Mucosa of descending colon (tissue), 3 donors: ENCODE results near the gene CBR4. TPM values are rescaled to one million over a fixed set of nuclear protein-coding genes. Genes with fewer than 3 reads are reported as not detected.
"Not testable (repeated sequence)": the region's sequence is repeated elsewhere in the genome, so short reads cannot be mapped to it uniquely, and the experiment has no call there.

Source experiments
- ATAC-seq: fragments of 200-7000 bp; cut with Tn5 transposase; one replicate; pipeline ENCODE4 v1.9.1; 2020; ENCODE audit warnings: mild to moderate bottlenecking, moderate library complexity
- DNase-seq, 3 donors: peaks; one replicate each; pipeline ENCODE4 v3.0.0-alpha.2; 2020
- H3K36me3 ChIP-seq: fragments of 200-600 bp; one replicate; pipeline ENCODE4 v1.8.0; 2021; ENCODE audit warnings: low read depth, mild to moderate bottlenecking
- H3K4me1 ChIP-seq: fragments of 200-600 bp; one replicate; pipeline ENCODE4 v1.8.0; 2021; ENCODE audit warnings: low read depth, mild to moderate bottlenecking
- H3K4me3 ChIP-seq: fragments of 200-600 bp; one replicate; pipeline ENCODE4 v1.8.0; 2021; ENCODE audit warnings: mild to moderate bottlenecking
- H3K9me3 ChIP-seq: fragments of 200-600 bp; one replicate; pipeline ENCODE4 v1.8.0; 2021; ENCODE audit warnings: mild to moderate bottlenecking
- intact Hi-C, 2 donors: fragments of 100-400 bp; cut with DNase I in 1 of 2; cut with micrococcal nuclease in 1 of 2; formaldehyde crosslinking; loops; one replicate each; pipeline versions ENCODE4 v1.11.0 to v1.11.1; 2022; cut with DNase I, micrococcal nuclease
- total RNA-seq, 3 donors: library from RNA; stranded (reverse); fragmentation: NEBNext Ultra II Directional in 2 of 3; extraction: Animal tissue kit (Norgen Biotek cat#: 25700) in 2 of 3; gene quantifications; one replicate each; pipeline versions ENCODE4 v1.2.1 to v1.2.4, GENCODE V29; 2021 to 2023
- TF ChIP-seq, protein P1 (sequence below): fragments of 200-600 bp; IDR thresholded peaks from one replicate; pipeline ENCODE4 v1.8.0; 2022; ENCODE audit warnings: antibody characterized with exemption, mild to moderate bottlenecking
- donor health status: DM: no; HTN: no; CAD: no; lungs with moderate emphysema.
- donor health status: DM: no; HTN: no; CAD: no.
- donor health status: DM: no; HTN: yes; CAD: no.

The CBR4 gene
- total RNA-seq, 3 donors from 2014 or later, result 20.9 to 33.6 (median 30.2) TPM

DNA sequence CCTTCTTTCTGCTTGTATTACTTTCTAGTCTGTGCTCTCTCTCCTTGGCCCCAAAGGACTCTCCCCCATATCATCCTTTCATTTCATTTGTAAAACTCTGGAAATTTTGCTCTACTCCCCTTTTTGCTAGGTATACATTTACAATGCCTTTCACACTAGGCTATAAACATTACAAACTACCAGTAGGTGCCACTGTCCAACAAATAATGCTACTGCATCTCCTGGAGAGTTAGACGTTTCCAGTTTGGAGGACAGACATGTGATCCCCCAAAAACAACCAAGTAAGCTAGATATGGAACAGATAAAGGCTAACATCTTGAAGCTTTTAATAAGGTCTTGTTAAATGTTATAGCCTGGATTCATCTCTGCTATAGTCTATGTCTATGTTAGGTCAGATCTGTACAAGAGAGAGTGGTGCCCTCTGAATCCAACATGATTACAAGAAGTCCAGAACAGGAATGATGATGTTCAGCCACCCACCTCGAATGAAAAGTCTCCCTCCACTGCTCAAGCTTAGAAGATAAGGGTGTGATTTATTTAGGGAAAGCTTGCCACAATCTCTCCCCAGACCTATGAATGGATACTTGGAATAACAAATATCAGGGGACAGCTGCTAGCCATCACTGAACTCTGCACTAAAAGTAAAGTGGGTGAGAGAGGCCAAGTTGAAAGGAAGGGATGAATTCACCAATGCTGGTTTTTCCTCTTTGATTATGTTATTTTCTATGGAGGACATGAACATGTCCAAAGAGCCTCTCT lies 14.3 kb downstream of the CBR4 start:
- TF ChIP-seq, protein P1, sequence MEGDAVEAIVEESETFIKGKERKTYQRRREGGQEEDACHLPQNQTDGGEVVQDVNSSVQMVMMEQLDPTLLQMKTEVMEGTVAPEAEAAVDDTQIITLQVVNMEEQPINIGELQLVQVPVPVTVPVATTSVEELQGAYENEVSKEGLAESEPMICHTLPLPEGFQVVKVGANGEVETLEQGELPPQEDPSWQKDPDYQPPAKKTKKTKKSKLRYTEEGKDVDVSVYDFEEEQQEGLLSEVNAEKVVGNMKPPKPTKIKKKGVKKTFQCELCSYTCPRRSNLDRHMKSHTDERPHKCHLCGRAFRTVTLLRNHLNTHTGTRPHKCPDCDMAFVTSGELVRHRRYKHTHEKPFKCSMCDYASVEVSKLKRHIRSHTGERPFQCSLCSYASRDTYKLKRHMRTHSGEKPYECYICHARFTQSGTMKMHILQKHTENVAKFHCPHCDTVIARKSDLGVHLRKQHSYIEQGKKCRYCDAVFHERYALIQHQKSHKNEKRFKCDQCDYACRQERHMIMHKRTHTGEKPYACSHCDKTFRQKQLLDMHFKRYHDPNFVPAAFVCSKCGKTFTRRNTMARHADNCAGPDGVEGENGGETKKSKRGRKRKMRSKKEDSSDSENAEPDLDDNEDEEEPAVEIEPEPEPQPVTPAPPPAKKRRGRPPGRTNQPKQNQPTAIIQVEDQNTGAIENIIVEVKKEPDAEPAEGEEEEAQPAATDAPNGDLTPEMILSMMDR, result no peak
- no peaks in the 10 kb centered on the region for H3K36me3 ChIP-seq
- ATAC-seq, result no peak
- H3K4me1 ChIP-seq, result no peaks in the 10 kb centered on the region
- no peak overlapping the region for H3K4me3 ChIP-seq
- peak in 1 of 3 donors; percentile 29 for DNase-seq
- intact Hi-C loops, result no loop called here
- no peaks in the 10 kb centered on the region for H3K9me3 ChIP-seq

DNA sequence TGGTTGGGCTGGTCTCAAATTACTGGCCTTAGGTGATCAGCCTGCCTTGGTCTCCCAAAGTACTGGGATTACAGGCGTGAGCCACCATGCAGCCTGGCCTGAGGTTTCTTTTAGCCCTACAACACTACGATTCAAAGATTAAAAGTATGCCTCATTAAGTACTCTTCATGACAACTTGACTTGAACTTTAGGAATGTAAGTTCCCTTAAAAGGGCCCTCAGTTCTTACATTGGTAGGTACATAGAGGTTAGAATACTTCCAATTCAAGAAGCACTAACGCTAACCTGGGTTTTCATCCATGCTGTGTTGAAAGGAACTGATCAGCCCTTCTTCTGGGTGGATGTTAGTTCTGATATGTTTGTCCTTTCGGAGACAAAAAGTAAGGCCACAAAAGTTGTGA lies 15.1 kb downstream of the CBR4 start:
- H3K4me1 ChIP-seq, result no peaks in the 10 kb centered on the region
- H3K4me3 ChIP-seq, result no peak overlapping the region
- H3K9me3 ChIP-seq, result no peaks in the 10 kb centered on the region
- intact Hi-C loops, result no loop called here
- TF ChIP-seq, protein P1, result no peak
- no peak for DNase-seq
- H3K36me3 ChIP-seq, result no peaks in the 10 kb centered on the region
- ATAC-seq, result no peak

DNA sequence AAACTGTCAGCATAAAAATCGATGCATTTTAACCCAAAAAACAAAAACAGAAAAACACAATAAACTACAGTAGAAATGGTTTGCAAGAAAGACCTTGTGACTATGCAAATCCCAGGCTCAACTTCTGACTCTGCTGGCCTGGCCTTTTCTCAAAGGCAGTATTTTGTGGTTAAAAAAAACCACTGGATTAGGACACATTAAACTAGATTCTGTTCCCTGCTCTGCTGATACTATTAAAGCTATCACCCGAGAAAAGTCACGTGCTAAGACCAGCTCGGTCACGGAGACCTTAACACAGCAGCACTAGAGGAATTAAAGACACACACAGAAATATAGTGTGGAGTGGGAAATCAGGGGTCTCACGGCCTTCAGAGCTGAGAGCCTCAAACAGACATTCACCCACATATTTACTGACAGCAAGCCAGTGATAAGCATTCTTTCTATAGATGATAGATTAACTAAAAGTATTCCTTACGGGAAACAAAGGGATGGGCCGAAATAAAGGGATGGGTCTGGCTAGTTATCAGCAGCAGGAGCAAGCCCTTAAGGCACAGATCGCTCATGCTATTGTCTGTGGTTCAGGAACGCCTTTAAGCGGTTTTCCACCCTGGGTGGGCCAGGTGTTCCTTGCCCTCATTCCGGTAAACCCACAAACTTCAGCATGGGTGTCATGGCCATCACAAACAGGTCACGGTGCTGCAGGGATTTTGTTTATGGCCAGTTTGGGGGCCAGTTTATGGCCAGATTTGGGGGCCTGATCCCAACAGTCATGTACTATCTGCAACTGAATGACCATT lies 16.1 kb downstream of the CBR4 start:
- no peak for ATAC-seq
- Histone ChIP-seq H3K4me3 (no peak overlapping the region), H3K9me3 (no peaks in the 10 kb centered on the region), H3K36me3 (no peaks in the 10 kb centered on the region), H3K4me1 (no peaks in the 10 kb centered on the region)
- intact Hi-C loops, result no loop called here
- TF ChIP-seq, protein P1, result no peak
- no peak for DNase-seq

DNA sequence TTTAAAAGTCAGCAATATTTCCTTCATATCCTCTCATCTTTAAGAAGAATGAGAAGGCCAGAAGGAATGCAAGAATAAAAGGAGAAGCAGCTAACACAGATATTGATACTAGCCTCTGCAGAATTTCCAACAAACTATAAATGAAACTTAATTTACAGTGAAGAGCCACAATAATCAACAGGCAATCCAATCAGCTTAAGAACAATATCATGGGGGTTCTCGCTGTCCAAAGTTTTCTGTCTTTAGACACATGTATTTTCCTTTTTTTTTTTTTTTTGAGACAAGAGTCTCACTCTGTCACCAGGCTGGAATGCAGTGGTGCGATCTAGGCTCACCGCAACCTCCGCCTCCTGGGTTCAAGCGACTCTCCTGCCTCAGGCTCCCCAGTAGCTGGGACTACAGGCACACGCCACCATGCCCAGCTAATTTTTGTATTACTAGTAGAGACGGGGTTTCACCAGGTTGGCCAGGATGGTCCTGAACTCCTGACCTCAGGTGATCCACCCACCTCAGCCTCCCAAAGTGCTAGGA lies 17.0 kb downstream of the CBR4 start:
- H3K4me3 ChIP-seq, H3K9me3 ChIP-seq, H3K36me3 ChIP-seq, ATAC-seq, intact Hi-C loops, H3K4me1 ChIP-seq, DNase-seq: not testable (repeated sequence)

DNA sequence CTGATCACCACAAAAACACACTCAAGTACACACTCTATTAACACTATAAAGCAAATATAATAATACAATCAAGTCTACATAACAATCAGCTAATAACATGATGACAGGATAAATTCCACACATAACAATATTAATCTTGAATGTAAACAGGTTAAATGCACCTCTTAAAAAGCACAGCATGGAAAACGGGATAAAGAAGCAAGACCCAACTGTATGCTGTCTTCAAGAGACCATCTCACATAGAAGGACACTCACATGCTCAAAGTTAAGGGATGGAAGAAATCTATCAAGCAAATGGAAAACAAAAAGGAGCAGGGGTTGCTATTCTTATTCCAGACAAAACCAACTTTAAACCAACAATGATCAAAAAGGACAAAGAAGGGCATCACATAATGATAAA lies 28.1 kb downstream of the CBR4 start:
- Histone ChIP-seq H3K4me3 (no peak overlapping the region), H3K9me3 (peaks cover 24% of the 10 kb centered on the region), H3K36me3 (no peaks in the 10 kb centered on the region), H3K4me1 (no peaks in the 10 kb centered on the region)
- intact Hi-C loops, result no loop called here
- ATAC-seq (no peak), DNase-seq (no peak)
- TF ChIP-seq, protein P1, result no peak

DNA sequence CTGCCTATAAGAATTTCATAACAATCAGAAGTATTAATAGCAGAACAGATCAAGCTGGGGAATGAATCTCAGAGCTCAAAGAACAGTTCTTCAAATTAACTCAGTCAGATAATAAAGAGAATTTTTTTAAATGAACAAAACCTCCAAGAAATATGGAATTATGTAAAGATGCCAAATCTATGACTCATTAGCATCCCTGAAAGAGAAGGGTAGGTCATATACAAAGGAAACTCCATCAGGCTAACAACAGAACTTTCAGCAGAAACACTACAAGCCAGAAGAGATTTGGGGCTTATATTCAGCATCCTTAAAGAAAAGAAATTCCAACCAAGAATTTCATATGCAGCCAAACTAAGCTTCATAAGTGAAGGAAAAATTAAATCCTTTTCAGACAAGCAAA lies 28.6 kb downstream of the CBR4 start:
- intact Hi-C loops, result no loop called here
- DNase-seq, result no peak
- Histone ChIP-seq H3K4me1 (no peaks in the 10 kb centered on the region), H3K4me3 (no peak overlapping the region), H3K9me3 (peaks cover 29% of the 10 kb centered on the region), H3K36me3 (no peaks in the 10 kb centered on the region)
- ATAC-seq, result no peak
- TF ChIP-seq, protein P1, result no peak
